ENCODE results near the gene ABCF2. TPM values are rescaled to one million over a fixed set of nuclear protein-coding genes. Genes with fewer than 3 reads are reported as not detected.

The ABCF2 gene
- polyA plus RNA-seq, 1 donor (not counting 4 experiments of a cell fraction or from before 2014, with no cell fraction given): 33.3 TPM

DNA sequence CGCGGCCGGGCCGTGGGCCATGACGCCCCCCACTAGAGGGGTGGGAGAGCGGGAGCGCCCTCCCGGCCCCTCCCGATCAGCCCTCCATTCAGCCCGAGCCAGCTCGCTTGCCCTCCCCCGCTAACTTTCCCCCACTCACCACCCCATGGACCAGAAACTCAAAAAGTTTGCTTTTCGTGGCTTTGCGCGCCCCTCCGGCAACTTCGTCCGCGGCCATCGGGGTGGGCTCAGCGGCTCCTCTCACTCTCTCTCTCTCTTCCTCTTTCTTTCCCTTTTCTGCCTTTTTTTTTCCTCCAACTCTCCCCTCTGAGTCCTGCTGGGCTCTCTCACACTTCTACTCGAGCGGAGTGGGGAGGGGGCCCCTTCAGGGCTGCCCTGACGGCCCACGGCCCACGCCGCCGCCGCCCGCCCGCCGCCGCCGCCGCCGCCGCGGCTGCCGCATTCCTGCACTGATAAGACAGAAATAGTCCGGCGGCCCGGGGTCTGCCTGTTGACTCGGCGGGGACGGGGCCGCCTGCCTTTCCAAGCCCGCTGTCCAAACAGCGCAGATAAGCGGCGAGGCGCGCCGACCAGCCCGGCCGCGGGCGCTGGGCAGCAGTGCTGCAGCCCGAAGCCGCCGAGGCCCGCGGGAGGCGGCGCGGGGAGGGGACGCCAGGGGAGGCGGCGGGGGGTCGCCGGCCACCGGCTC is 21.5 kb upstream of the ABCF2 start, which contains the start of gene SMARCD3:
Gene SMARCD3 (minus strand): TSS at position 349 of the 688 bp plus-strand sequence. CDS start 132 bp downstream, at position 217.
- Histone ChIP-seq H3K36me3 (ENCODE audit: control insufficient read depth in 2 of 2, extremely low read depth in 1 of 2, insufficient read depth in 2 of 2, low read length in 2 of 2) (no peaks in the 10 kb centered on the region), H4K20me1 (ENCODE audit: control insufficient read depth, extremely low read depth, insufficient read depth, low read length) (no peaks in the 10 kb centered on the region), H3K9ac (ENCODE audit: control insufficient read depth, extremely low read depth, insufficient read depth, low read length) (peak within 1 kb of the TSS; percentile 22), H3K9me1 (ENCODE audit: control insufficient read depth, extremely low read depth, insufficient read depth, low read length) (no peaks in the 10 kb centered on the region), H3K4me1 (ENCODE audit: control insufficient read depth, extremely low read depth, insufficient read depth, low read length) (peaks cover 14% of the 10 kb centered on the region), H3K79me2 (ENCODE audit: control insufficient read depth, insufficient read depth, low read length) (no peaks in the 10 kb centered on the region), H3K9me3 (ENCODE audit: control insufficient read depth, low read depth, low read length) (no peaks in the 10 kb centered on the region), H3K4me3 (ENCODE audit: control insufficient read depth in 2 of 3, extremely low read depth in 1 of 3, insufficient read depth in 2 of 3, low read depth in 1 of 3, low read length in 3 of 3) (peak within 1 kb of the TSS; percentile 1 to 52 (median 49)), H3K4me2 (ENCODE audit: control insufficient read depth, extremely low read depth, insufficient read depth, low read depth, low read length) (peak within 1 kb of the TSS; percentile 79), H2AFZ (ENCODE audit: control insufficient read depth, low read length) (peak within 1 kb of the TSS; percentile 83), H3K27ac (ENCODE audit: control insufficient read depth, insufficient read depth, low read length) (no peak within 1 kb of the TSS), H3K27me3 (ENCODE audit: control insufficient read depth, extremely low read depth, insufficient read depth, low read length) (peaks cover 36% of the 10 kb centered on the region)
- DNase-seq (ENCODE audit: low read depth, low spot score) (no peak), FAIRE-seq (no peak)
- dilution Hi-C loops (cut with MboI; ENCODE audit: extremely low pct_ligation_motif_present, low sequenced_read_pairs): no loop called here
- TF ChIP-seq, protein P1, sequence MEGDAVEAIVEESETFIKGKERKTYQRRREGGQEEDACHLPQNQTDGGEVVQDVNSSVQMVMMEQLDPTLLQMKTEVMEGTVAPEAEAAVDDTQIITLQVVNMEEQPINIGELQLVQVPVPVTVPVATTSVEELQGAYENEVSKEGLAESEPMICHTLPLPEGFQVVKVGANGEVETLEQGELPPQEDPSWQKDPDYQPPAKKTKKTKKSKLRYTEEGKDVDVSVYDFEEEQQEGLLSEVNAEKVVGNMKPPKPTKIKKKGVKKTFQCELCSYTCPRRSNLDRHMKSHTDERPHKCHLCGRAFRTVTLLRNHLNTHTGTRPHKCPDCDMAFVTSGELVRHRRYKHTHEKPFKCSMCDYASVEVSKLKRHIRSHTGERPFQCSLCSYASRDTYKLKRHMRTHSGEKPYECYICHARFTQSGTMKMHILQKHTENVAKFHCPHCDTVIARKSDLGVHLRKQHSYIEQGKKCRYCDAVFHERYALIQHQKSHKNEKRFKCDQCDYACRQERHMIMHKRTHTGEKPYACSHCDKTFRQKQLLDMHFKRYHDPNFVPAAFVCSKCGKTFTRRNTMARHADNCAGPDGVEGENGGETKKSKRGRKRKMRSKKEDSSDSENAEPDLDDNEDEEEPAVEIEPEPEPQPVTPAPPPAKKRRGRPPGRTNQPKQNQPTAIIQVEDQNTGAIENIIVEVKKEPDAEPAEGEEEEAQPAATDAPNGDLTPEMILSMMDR (optimal IDR thresholded peaks at IDR 0.05 in 1 of 3, IDR thresholded peaks at IDR 0.05 in 1 of 3, conservative IDR thresholded peaks at IDR 0.05 in 1 of 3; ENCODE audit: extremely low read depth in 1 of 3, insufficient read depth in 2 of 3, low read length in 3 of 3): no peak
- TF ChIP-seq EZH2 (IDR thresholded peaks at IDR 0.05; ENCODE audit: low read length): no peak

DNA sequence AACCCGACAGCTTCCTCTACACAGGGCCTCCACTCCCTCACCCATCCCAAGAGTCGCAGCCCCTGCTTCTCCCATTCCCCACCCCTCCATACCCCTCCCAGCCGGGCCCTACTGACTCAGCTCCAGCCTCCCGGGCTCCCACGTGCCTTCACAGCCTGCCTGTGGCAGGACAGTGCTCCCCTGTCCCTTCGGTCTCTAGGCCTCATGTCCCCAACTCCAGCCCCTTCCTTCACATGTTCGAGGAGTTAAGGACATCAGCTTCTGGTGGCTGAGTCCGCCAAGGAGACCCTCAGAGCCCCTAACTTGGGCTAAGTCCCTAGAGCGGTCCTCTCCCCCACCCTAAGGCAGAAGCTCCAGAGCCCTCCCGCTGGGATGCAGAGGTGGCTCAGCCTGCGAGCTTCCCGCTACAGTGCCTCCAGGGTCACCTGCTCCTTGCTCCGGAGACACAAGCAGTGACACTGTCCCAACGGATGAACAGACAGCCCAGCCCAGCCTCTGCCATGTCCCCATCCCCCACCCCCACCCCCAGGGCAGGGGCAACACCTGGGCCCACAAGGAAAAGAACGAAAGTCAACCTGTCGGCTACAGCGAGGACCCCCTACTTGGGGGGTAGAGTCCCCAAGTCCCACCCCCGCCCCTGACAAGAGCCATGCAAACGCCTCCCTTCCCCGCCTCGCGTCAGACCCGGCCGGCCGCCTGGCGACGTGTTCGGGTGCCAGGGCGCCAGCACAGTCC is 20.8 kb upstream of the ABCF2 start:
- Histone ChIP-seq H3K27me3 (ENCODE audit: control insufficient read depth, extremely low read depth, insufficient read depth, low read length) (peaks cover 30% of the 10 kb centered on the region), H3K36me3 (ENCODE audit: control insufficient read depth in 2 of 2, extremely low read depth in 1 of 2, insufficient read depth in 2 of 2, low read length in 2 of 2) (no peaks in the 10 kb centered on the region), H3K27ac (ENCODE audit: control insufficient read depth, insufficient read depth, low read length) (no peak overlapping the region), H2AFZ (ENCODE audit: control insufficient read depth, low read length) (no peak overlapping the region), H3K9ac (ENCODE audit: control insufficient read depth, extremely low read depth, insufficient read depth, low read length) (no peak overlapping the region), H3K9me3 (ENCODE audit: control insufficient read depth, low read depth, low read length) (no peaks in the 10 kb centered on the region), H3K4me2 (ENCODE audit: control insufficient read depth, extremely low read depth, insufficient read depth, low read depth, low read length) (peak overlapping the region; percentile 79), H3K79me2 (ENCODE audit: control insufficient read depth, insufficient read depth, low read length) (no peaks in the 10 kb centered on the region), H3K4me3 (ENCODE audit: control insufficient read depth in 2 of 3, extremely low read depth in 1 of 3, insufficient read depth in 2 of 3, low read depth in 1 of 3, low read length in 3 of 3) (peak overlapping the region; percentile 1 to 52 (median 49)), H4K20me1 (ENCODE audit: control insufficient read depth, extremely low read depth, insufficient read depth, low read length) (no peaks in the 10 kb centered on the region), H3K4me1 (ENCODE audit: control insufficient read depth, extremely low read depth, insufficient read depth, low read length) (peaks cover 14% of the 10 kb centered on the region), H3K9me1 (ENCODE audit: control insufficient read depth, extremely low read depth, insufficient read depth, low read length) (no peaks in the 10 kb centered on the region)
- no peak for TF ChIP-seq EZH2 (IDR thresholded peaks at IDR 0.05; ENCODE audit: low read length)
- TF ChIP-seq, protein P1 (optimal IDR thresholded peaks at IDR 0.05 in 1 of 3, IDR thresholded peaks at IDR 0.05 in 1 of 3, conservative IDR thresholded peaks at IDR 0.05 in 1 of 3; ENCODE audit: extremely low read depth in 1 of 3, insufficient read depth in 2 of 3, low read length in 3 of 3): no peak
- dilution Hi-C loops (cut with MboI; ENCODE audit: extremely low pct_ligation_motif_present, low sequenced_read_pairs): no loop called here
- DNase-seq (ENCODE audit: low read depth, low spot score) (no peak), FAIRE-seq (no peak)

Data from keratinocyte (primary cell).